Osteocyte (in vitro differentiated cells): ENCODE data around the gene SHANK3. TPM values are rescaled to one million over a fixed set of nuclear protein-coding genes. Genes with fewer than 3 reads are reported as not detected.

ENCODE experiments used
- DNase-seq: peaks from one replicate; pipeline ENCODE4 v3.0.0; 2021; ENCODE audit warnings: mixed read lengths; ENCODE audit not compliant: unreplicated experiment; ENCODE audit errors: extremely low spot score
- H3K27ac Mint-ChIP-seq: one replicate; pipeline ENCODE4 v1.8.0; 2021; ENCODE audit warnings: mild to moderate bottlenecking, mixed read lengths; ENCODE audit not compliant: unreplicated experiment
- H3K27me3 Mint-ChIP-seq: one replicate; pipeline ENCODE4 v1.8.0; 2021; ENCODE audit warnings: mixed read lengths; ENCODE audit not compliant: unreplicated experiment
- H3K36me3 Mint-ChIP-seq: one replicate; pipeline ENCODE4 v1.8.0; 2021; ENCODE audit warnings: mixed read lengths; ENCODE audit not compliant: unreplicated experiment
- H3K4me1 Mint-ChIP-seq: one replicate; pipeline ENCODE4 v1.8.0; 2021; ENCODE audit warnings: mixed read lengths; ENCODE audit not compliant: unreplicated experiment
- H3K4me3 Mint-ChIP-seq: one replicate; pipeline ENCODE4 v1.8.0; 2021; ENCODE audit warnings: mild to moderate bottlenecking, moderate library complexity, mixed read lengths; ENCODE audit not compliant: unreplicated experiment
- H3K9me3 Mint-ChIP-seq: one replicate; pipeline ENCODE4 v1.8.0; 2021; ENCODE audit warnings: mixed read lengths; ENCODE audit not compliant: unreplicated experiment
- CTCF ChIP-seq: fragments of 200-600 bp; sonication (generic); IDR thresholded peaks from 2 replicates; pipeline ENCODE4 v1.5.0; 2021; ENCODE audit warnings: antibody characterized with exemption, mild to moderate bottlenecking, moderate library complexity
- total RNA-seq: library from RNA; stranded (reverse); gene quantifications from 2 replicates; pipeline ENCODE4 v1.2.1, GENCODE V29; 2021

The SHANK3 gene
- total RNA-seq, 1 donor from 2014 or later, result 4.7 TPM

GRCh38 chr22:50720301-50721256, 48.0 kb downstream of the SHANK3 start:
- no peak for DNase-seq
- no peak for TF ChIP-seq CTCF
- Mint-ChIP-seq H3K4me1 (no peaks in the 10 kb centered on the region), H3K9me3 (no peaks in the 10 kb centered on the region), H3K27me3 (peaks cover 16% of the 10 kb centered on the region), H3K4me3 (peak overlapping the region; percentile 18), H3K36me3 (peaks cover 2% of the 10 kb centered on the region), H3K27ac (no peak overlapping the region)

- H3K27me3 Mint-ChIP-seq, result peaks cover 16% of the 10 kb centered on the region
Measured at GRCh38 chr22:50721257-50721844, 48.7 kb downstream of the SHANK3 start.

GRCh38 chr22:50722048-50722701, 49.6 kb downstream of the SHANK3 start:
- peaks cover 2% of the 10 kb centered on the region for H3K36me3 Mint-ChIP-seq
- no peaks in the 10 kb centered on the region for H3K4me1 Mint-ChIP-seq
- peak overlapping the region; percentile 45 for H3K4me3 Mint-ChIP-seq
- no peak for DNase-seq
- no peak overlapping the region for H3K27ac Mint-ChIP-seq
- no peaks in the 10 kb centered on the region for H3K9me3 Mint-ChIP-seq
- peaks cover 16% of the 10 kb centered on the region for H3K27me3 Mint-ChIP-seq
- TF ChIP-seq CTCF, result no peak

More at GRCh38 chr22:50721257-50721844, 48.7 kb downstream of the SHANK3 start:
- Mint-ChIP-seq H3K36me3 (peaks cover 2% of the 10 kb centered on the region), H3K4me3 (peak overlapping the region; percentile 18), H3K4me1 (no peaks in the 10 kb centered on the region), H3K27ac (no peak overlapping the region), H3K9me3 (no peaks in the 10 kb centered on the region)
- no peak for DNase-seq
- no peak for TF ChIP-seq CTCF

Other genes with a start within 250 kb of the SHANK3 start
- 96.5 and 110 TPM in 2 replicates for gene SBF1, start 197.8 kb upstream of the SHANK3 start, total RNA-seq
- gene ADM2, start 191.3 kb upstream of the SHANK3 start, total RNA-seq, result 20.6 and 21.1 TPM in 2 replicates
- gene MIOX, start 186.0 kb upstream of the SHANK3 start, total RNA-seq, result 0.76 and 1.5 TPM in 2 replicates
- gene LMF2, start 165.1 kb upstream of the SHANK3 start, total RNA-seq, result 107 and 108 TPM in 2 replicates
- 46.3 and 47.0 TPM in 2 replicates for gene NCAPH2, start 164.6 kb upstream of the SHANK3 start, total RNA-seq
- gene SCO2, start 147.2 kb upstream of the SHANK3 start, total RNA-seq, result 2.8 TPM in 1 of 2 replicates, not detected in the other
- gene TYMP, start 142.8 kb upstream of the SHANK3 start, total RNA-seq, result 9.0 and 10.8 TPM in 2 replicates
- 0.21 TPM in 1 of 2 replicates, not detected in the other for gene KLHDC7B, start 126.9 kb upstream of the SHANK3 start, total RNA-seq
- gene SYCE3, start 109.9 kb upstream of the SHANK3 start, total RNA-seq, result not detected in 2 replicates
- 49.8 and 60.7 TPM in 2 replicates for gene CPT1B, start 94.4 kb upstream of the SHANK3 start, total RNA-seq
- 75.4 and 79.9 TPM in 2 replicates for gene CHKB, start 90.0 kb upstream of the SHANK3 start, total RNA-seq
- 2.8 and 3.6 TPM in 2 replicates for gene MAPK8IP2, start 72.0 kb upstream of the SHANK3 start, total RNA-seq
- 43.5 and 44.0 TPM in 2 replicates for gene ARSA, start 44.7 kb upstream of the SHANK3 start, total RNA-seq
- not detected in 2 replicates for gene ACR, start 65.4 kb downstream of the SHANK3 start, total RNA-seq
- gene RABL2B, start 110.8 kb downstream of the SHANK3 start, total RNA-seq, result 41.6 and 42.1 TPM in 2 replicates